ENCODE results near the gene C3orf80.
A peak's percentile ranks its signal among the peaks of the same experiment; 100 is the strongest.
"Not testable (repeated sequence)": the region's sequence is repeated elsewhere in the genome, so short reads cannot be mapped to it uniquely, and the experiment has no call there.

C3orf80 gene

GRCh38 chr3:160226026-160226907, 1.0 kb downstream of the C3orf80 start:
- peak overlapping the region; percentile 37 for H4K8ac ChIP-seq (ENCODE audit: low read length)
- no peak overlapping the region for H3K4ac ChIP-seq (ENCODE audit: low read depth in 1 of 2, low read length in 2 of 2)
- no peak overlapping the region for H4K91ac ChIP-seq (ENCODE audit: low read length)
- H3K27ac ChIP-seq (ENCODE audit: low read length, poor library complexity, severe bottlenecking), result no peak overlapping the region
- H3K18ac ChIP-seq (ENCODE audit: low read depth in 1 of 2, low read length in 2 of 2), result peak overlapping the region in 1 of 2 experiments; percentile 74
- H2BK120ac ChIP-seq (ENCODE audit: low read depth, low read length), result no peak overlapping the region
- H3K79me1 ChIP-seq (replicated peaks; ENCODE audit: low read length, poor library complexity, severe bottlenecking), result no peaks in the 10 kb centered on the region
- H3K9ac ChIP-seq (ENCODE audit: low read length), result peak overlapping the region; percentile 39
- no peak overlapping the region for H2BK15ac ChIP-seq (ENCODE audit: low read depth, poor library complexity, severe bottlenecking)
- peak overlapping the region; percentile 100 for H3K4me2 ChIP-seq (ENCODE audit: low read length, poor library complexity, severe bottlenecking)
- H3K14ac ChIP-seq (ENCODE audit: low read length in 2 of 2), result peak overlapping the region in 1 of 2 experiments; percentile 51
- no peak overlapping the region for H2BK5ac ChIP-seq (ENCODE audit: low read depth, low read length, poor library complexity, severe bottlenecking)
- peaks cover 22 to 42% of the 10 kb centered on the region in 2 experiments for H3K27me3 ChIP-seq (ENCODE audit: control insufficient read depth in 1 of 2, insufficient read depth in 1 of 2, low read length in 2 of 2)
- DNase-seq, result peak; percentile 24
- H3K4me1 ChIP-seq (ENCODE audit: control insufficient read depth, insufficient read depth, low read depth, low read length), result peaks cover 22% of the 10 kb centered on the region
- H2AFZ ChIP-seq (ENCODE audit: low read depth, low read length), result peak overlapping the region; percentile 91
- WGBS, result 1% methylated on average over 78 of the region's 87 CpGs
- peak overlapping the region; percentile 70 to 76 for H3K4me3 ChIP-seq (ENCODE audit: insufficient read depth in 1 of 2, low read depth in 1 of 2, low read length in 2 of 2)
- no peak overlapping the region for H2BK12ac ChIP-seq (ENCODE audit: low read length in 2 of 2)
- H3K23ac ChIP-seq (ENCODE audit: low read length in 2 of 2), result peak overlapping the region; percentile 75 to 94
- no peaks in the 10 kb centered on the region for H3K9me3 ChIP-seq (ENCODE audit: control insufficient read depth, low read length)
- H2AK5ac ChIP-seq (ENCODE audit: low read length, severe bottlenecking), result no peak overlapping the region
- no peaks in the 10 kb centered on the region for H3K36me3 ChIP-seq (ENCODE audit: control insufficient read depth in 1 of 2, insufficient read depth in 2 of 2, low read depth in 1 of 2, low read length in 2 of 2)

DNA sequence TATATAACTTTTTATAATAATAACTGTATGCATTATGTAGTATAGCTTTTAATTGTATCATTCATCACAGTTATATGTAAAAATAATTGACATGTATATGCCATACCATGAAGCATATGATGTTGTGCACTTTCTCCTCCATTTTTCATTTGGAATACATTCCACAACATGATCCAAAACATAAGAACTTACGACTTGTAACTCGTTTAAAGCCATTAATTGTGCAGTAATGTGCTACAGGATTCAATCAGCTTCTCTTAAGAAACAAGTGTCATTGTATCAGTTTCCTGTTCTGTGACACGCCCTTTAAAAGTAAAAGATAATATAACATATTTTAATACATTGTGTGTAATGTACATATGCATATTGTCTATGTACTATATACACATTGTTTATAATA, 2.2 kb downstream of the C3orf80 start:
- Histone ChIP-seq H3K27ac (ENCODE audit: low read length, poor library complexity, severe bottlenecking) (no peak overlapping the region), H3K4me3 (ENCODE audit: insufficient read depth in 1 of 2, low read depth in 1 of 2, low read length in 2 of 2) (no peak overlapping the region), H2AFZ (ENCODE audit: low read depth, low read length) (no peak overlapping the region), H3K4ac (ENCODE audit: low read depth in 1 of 2, low read length in 2 of 2) (no peak overlapping the region), H3K23ac (ENCODE audit: low read length in 2 of 2) (no peak overlapping the region), H3K36me3 (ENCODE audit: control insufficient read depth in 1 of 2, insufficient read depth in 2 of 2, low read depth in 1 of 2, low read length in 2 of 2) (no peaks in the 10 kb centered on the region), H3K4me2 (ENCODE audit: low read length, poor library complexity, severe bottlenecking) (no peak overlapping the region), H2BK120ac (ENCODE audit: low read depth, low read length) (no peak overlapping the region), H2AK5ac (ENCODE audit: low read length, severe bottlenecking) (no peak overlapping the region), H3K9me3 (ENCODE audit: control insufficient read depth, low read length) (no peaks in the 10 kb centered on the region), H4K8ac (ENCODE audit: low read length) (no peak overlapping the region), H2BK15ac (ENCODE audit: low read depth, poor library complexity, severe bottlenecking) (no peak overlapping the region), H3K79me1 (replicated peaks; ENCODE audit: low read length, poor library complexity, severe bottlenecking) (no peaks in the 10 kb centered on the region), H3K18ac (ENCODE audit: low read depth in 1 of 2, low read length in 2 of 2) (no peak overlapping the region), H3K27me3 (ENCODE audit: control insufficient read depth in 1 of 2, insufficient read depth in 1 of 2, low read length in 2 of 2) (peaks cover 22 to 34% of the 10 kb centered on the region in 2 experiments), H4K91ac (ENCODE audit: low read length) (no peak overlapping the region), H3K4me1 (ENCODE audit: control insufficient read depth, insufficient read depth, low read depth, low read length) (peaks cover 22% of the 10 kb centered on the region), H3K14ac (ENCODE audit: low read length in 2 of 2) (no peak overlapping the region), H2BK5ac (ENCODE audit: low read depth, low read length, poor library complexity, severe bottlenecking) (no peak overlapping the region), H2BK12ac (ENCODE audit: low read length in 2 of 2) (no peak overlapping the region), H3K9ac (ENCODE audit: low read length) (no peak overlapping the region)
- no peak for DNase-seq
- no CpG with 5 or more reads among the region's 3 CpGs for WGBS

DNA sequence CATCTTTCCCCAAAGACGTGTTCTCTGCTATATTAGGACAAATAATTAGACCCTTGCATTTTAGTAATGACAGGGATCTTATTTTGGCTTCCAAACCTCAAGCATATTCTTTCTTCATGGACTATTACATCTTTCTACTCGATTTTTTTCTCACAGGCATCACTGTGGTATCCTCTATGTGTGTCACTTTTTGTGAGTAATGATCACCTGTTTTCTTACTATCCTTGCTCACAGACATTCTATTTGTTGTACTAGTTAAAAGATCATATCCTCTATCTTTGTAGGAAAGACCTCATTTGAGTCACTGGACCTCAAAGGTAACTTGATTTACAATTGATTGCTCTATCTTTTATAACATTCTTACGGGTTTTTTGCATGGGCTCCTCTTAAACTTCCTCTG, 6.8 kb downstream of the C3orf80 start:
- H3K27ac ChIP-seq (ENCODE audit: low read length, poor library complexity, severe bottlenecking), result no peak overlapping the region
- H3K36me3 ChIP-seq (ENCODE audit: control insufficient read depth in 1 of 2, insufficient read depth in 2 of 2, low read depth in 1 of 2, low read length in 2 of 2), result no peaks in the 10 kb centered on the region
- H2BK120ac ChIP-seq (ENCODE audit: low read depth, low read length), result no peak overlapping the region
- H3K4me1 ChIP-seq (ENCODE audit: control insufficient read depth, insufficient read depth, low read depth, low read length), result no peaks in the 10 kb centered on the region
- H3K4me3 ChIP-seq (ENCODE audit: insufficient read depth in 1 of 2, low read depth in 1 of 2, low read length in 2 of 2), result no peak overlapping the region
- no peak overlapping the region for H3K14ac ChIP-seq (ENCODE audit: low read length in 2 of 2)
- no peak overlapping the region for H3K23ac ChIP-seq (ENCODE audit: low read length in 2 of 2)
- no peak overlapping the region for H3K4ac ChIP-seq (ENCODE audit: low read depth in 1 of 2, low read length in 2 of 2)
- no peak overlapping the region for H3K9ac ChIP-seq (ENCODE audit: low read length)
- no peak overlapping the region for H2AFZ ChIP-seq (ENCODE audit: low read depth, low read length)
- H4K8ac ChIP-seq (ENCODE audit: low read length), result no peak overlapping the region
- H2AK5ac ChIP-seq (ENCODE audit: low read length, severe bottlenecking), result no peak overlapping the region
- H2BK12ac ChIP-seq (ENCODE audit: low read length in 2 of 2), result no peak overlapping the region
- WGBS, result 83% methylated on average over 1 of the region's 3 CpGs
- H3K4me2 ChIP-seq (ENCODE audit: low read length, poor library complexity, severe bottlenecking), result no peak overlapping the region
- no peak overlapping the region for H2BK5ac ChIP-seq (ENCODE audit: low read depth, low read length, poor library complexity, severe bottlenecking)
- H3K79me1 ChIP-seq (replicated peaks; ENCODE audit: low read length, poor library complexity, severe bottlenecking), result no peaks in the 10 kb centered on the region
- H4K91ac ChIP-seq (ENCODE audit: low read length), result no peak overlapping the region
- H3K27me3 ChIP-seq (ENCODE audit: control insufficient read depth in 1 of 2, insufficient read depth in 1 of 2, low read length in 2 of 2), result peaks cover under 1% of the 10 kb centered on the region in 2 experiments
- H2BK15ac ChIP-seq (ENCODE audit: low read depth, poor library complexity, severe bottlenecking), result no peak overlapping the region
- H3K18ac ChIP-seq (ENCODE audit: low read depth in 1 of 2, low read length in 2 of 2), result no peak overlapping the region
- no peaks in the 10 kb centered on the region for H3K9me3 ChIP-seq (ENCODE audit: control insufficient read depth, low read length)
- DNase-seq, result no peak

- not testable (repeated sequence) for H3K23ac ChIP-seq (ENCODE audit: low read length in 2 of 2); H4K8ac ChIP-seq (ENCODE audit: low read length); H3K9ac ChIP-seq (ENCODE audit: low read length); H3K4ac ChIP-seq (ENCODE audit: low read depth in 1 of 2, low read length in 2 of 2); H2BK12ac ChIP-seq (ENCODE audit: low read length in 2 of 2); H3K79me1 ChIP-seq (replicated peaks; ENCODE audit: low read length, poor library complexity, severe bottlenecking); H3K4me2 ChIP-seq (ENCODE audit: low read length, poor library complexity, severe bottlenecking); H3K27ac ChIP-seq (ENCODE audit: low read length, poor library complexity, severe bottlenecking); H3K18ac ChIP-seq (ENCODE audit: low read depth in 1 of 2, low read length in 2 of 2); H3K9me3 ChIP-seq (ENCODE audit: control insufficient read depth, low read length); H3K4me1 ChIP-seq (ENCODE audit: control insufficient read depth, insufficient read depth, low read depth, low read length); H2BK120ac ChIP-seq (ENCODE audit: low read depth, low read length); H2AFZ ChIP-seq (ENCODE audit: low read depth, low read length); H3K4me3 ChIP-seq (ENCODE audit: insufficient read depth in 1 of 2, low read depth in 1 of 2, low read length in 2 of 2); H4K91ac ChIP-seq (ENCODE audit: low read length); H2BK5ac ChIP-seq (ENCODE audit: low read depth, low read length, poor library complexity, severe bottlenecking); H3K14ac ChIP-seq (ENCODE audit: low read length in 2 of 2); DNase-seq; H3K36me3 ChIP-seq (ENCODE audit: control insufficient read depth in 1 of 2, insufficient read depth in 2 of 2, low read depth in 1 of 2, low read length in 2 of 2); H2BK15ac ChIP-seq (ENCODE audit: low read depth, poor library complexity, severe bottlenecking); H3K27me3 ChIP-seq (ENCODE audit: control insufficient read depth in 1 of 2, insufficient read depth in 1 of 2, low read length in 2 of 2); H2AK5ac ChIP-seq (ENCODE audit: low read length, severe bottlenecking)
- WGBS, result 79% methylated on average over 5 of the region's 6 CpGs
Measured at GRCh38 chr3:160240719-160241118, 15.5 kb downstream of the C3orf80 start.

Measured in mesenchymal stem cell (in vitro differentiated cells and primary cell).